ENCODE results near the gene TCEAL3. TPM values are rescaled to one million over a fixed set of nuclear protein-coding genes. Genes with fewer than 3 reads are reported as not detected.
"Not testable (repeated sequence)": the region's sequence is repeated elsewhere in the genome, so short reads cannot be mapped to it uniquely, and the experiment has no call there.

The TCEAL3 gene
- total and polyA plus RNA-seq, 4 experiments from 2014 or later: 3.8 to 7.7 (median 6.2) TPM

DNA sequence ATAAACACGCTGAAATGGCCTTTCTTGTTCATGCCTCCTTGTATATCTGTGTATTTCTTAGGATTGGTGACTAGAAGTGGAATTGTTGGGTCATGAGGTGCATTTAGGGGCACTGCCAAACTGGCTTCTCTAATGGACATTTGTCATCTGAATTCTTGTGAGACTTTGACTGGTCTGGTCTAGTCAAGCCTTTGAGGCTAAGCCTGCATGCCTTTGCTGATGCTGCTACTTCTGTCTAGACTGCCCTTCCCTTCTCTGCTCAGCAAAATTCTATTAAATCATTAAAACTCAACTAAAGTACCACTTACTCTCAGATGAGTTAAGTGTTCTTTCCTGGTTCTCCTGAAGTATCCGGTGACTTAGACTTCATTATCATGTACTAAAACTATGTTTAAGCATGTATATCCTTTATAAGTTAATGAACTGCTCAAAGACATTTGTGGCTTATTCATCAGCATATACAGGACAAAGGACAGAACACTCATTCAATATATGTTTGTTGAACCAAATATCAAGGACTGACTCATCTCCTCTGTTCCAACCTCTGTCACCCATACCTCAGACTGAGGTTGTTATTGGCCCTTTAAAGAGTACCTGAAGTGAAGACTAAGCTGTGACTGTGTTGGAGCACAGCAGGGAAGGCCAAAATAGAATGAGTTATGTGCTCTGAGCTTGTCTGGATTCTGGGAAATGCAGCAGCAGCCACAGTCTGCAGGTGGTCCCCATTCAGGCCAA lies 30.0 kb downstream of the TCEAL3 start:
- CTCF ChIA-PET (ENCODE audit: partially characterized antibody): no interaction called here
- H3K4me1 ChIP-seq (ENCODE audit: insufficient read depth, low read length): no peaks in the 10 kb centered on the region

DNA sequence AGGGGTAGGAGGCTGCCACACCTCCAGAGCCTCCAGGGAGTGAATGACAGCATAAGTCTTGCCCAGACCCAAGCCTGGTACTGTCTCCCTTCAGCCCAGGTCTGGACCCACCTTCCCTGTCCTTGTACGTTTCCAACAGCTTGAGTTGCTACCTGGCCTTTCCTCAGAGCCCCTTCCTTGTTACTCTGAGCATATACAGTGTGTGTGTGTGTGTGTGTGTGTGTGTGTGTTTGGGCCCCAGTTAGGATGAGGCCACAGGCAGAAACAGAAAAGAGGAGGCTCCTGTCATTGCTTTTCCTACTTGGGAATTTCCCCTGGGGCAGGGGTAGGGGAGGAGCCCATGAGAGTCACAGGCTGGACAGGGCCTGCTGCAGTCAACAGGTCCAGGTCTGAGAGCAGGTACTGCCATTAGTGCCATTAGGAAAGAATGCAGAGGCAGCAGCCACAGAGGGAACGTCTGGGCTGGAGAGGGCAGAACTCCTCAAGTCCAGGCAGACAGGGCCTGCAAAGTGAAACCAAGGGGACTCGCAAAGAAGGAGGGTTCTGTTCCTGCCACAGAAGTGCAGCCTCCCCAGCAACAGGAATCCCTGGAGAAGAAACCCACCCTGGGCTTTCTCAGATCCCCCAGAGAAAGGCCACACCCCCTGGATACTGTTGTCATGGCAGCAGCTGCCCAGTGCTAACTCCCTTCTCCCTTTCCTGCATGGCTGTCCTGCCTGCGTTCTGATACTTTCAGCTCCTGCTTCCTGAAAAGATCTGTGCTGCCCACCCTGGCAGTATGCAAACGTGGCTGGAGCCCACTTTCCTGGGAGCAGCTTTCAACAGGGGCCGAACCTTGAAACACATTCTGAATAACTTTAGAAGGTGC lies 30.9 kb downstream of the TCEAL3 start:
- H3K27me3 Mint-ChIP-seq; H3K27ac ChIP-seq (ENCODE audit: low read depth, low read length); DNase-seq; CTCF ChIA-PET (ENCODE audit: partially characterized antibody); H3K4me3 ChIP-seq (ENCODE audit: low read length in 2 of 2); H3K4me1 ChIP-seq (ENCODE audit: insufficient read depth, low read length); POLR2A ChIA-PET (ENCODE audit: partially characterized antibody); H3K36me3 ChIP-seq (ENCODE audit: insufficient read depth, low read length); H3K27me3 ChIP-seq (ENCODE audit: insufficient read depth, low read length); H3K9me3 Mint-ChIP-seq; H3K4me1 Mint-ChIP-seq; H3K27ac Mint-ChIP-seq; intact Hi-C loops (cut with micrococcal nuclease); H3K36me3 Mint-ChIP-seq; H3K9me3 ChIP-seq (ENCODE audit: control insufficient read depth in 1 of 2, low read length in 2 of 2); H3K4me3 Mint-ChIP-seq: not testable (repeated sequence)

More for the DNA sequence above, 30.0 kb downstream of the TCEAL3 start:
- intact Hi-C loops (cut with micrococcal nuclease): no loop called here
- Mint-ChIP-seq H3K27me3 (peaks cover 1 to 3% of the 10 kb centered on the region in 2 donors), H3K4me1 (no peaks in the 10 kb centered on the region), H3K36me3 (no peaks in the 10 kb centered on the region), H3K27ac (no peak overlapping the region), H3K4me3 (no peak overlapping the region), H3K9me3 (no peaks in the 10 kb centered on the region)
- POLR2A ChIA-PET (ENCODE audit: partially characterized antibody): no interaction called here
- no peaks in the 10 kb centered on the region for H3K36me3 ChIP-seq (ENCODE audit: insufficient read depth, low read length)
- H3K27ac ChIP-seq (ENCODE audit: low read depth, low read length): no peak overlapping the region
- H3K9me3 ChIP-seq (ENCODE audit: control insufficient read depth in 1 of 2, low read length in 2 of 2): no peaks in the 10 kb centered on the region
- no peak for DNase-seq
- no peaks in the 10 kb centered on the region for H3K27me3 ChIP-seq (ENCODE audit: insufficient read depth, low read length)
- no peak overlapping the region for H3K4me3 ChIP-seq (ENCODE audit: low read length in 2 of 2)

GRCh38 chrX:103640401-103641155 lies 32.8 kb downstream of the TCEAL3 start:
- H3K9me3 Mint-ChIP-seq: no peaks in the 10 kb centered on the region
- no peaks in the 10 kb centered on the region for H3K4me1 Mint-ChIP-seq
- POLR2A ChIA-PET (ENCODE audit: partially characterized antibody): no interaction called here
- no peaks in the 10 kb centered on the region for H3K36me3 ChIP-seq (ENCODE audit: insufficient read depth, low read length)
- no peak overlapping the region for H3K27ac ChIP-seq (ENCODE audit: low read depth, low read length)
- H3K36me3 Mint-ChIP-seq: no peaks in the 10 kb centered on the region
- H3K27me3 Mint-ChIP-seq: peaks cover 0 to 5% of the 10 kb centered on the region in 2 donors
- H3K27ac Mint-ChIP-seq: no peak overlapping the region
- intact Hi-C loops (cut with micrococcal nuclease): no loop called here
- no peak overlapping the region for H3K4me3 ChIP-seq (ENCODE audit: low read length in 2 of 2)
- DNase-seq: no peak
- CTCF ChIA-PET (ENCODE audit: partially characterized antibody): no interaction called here
- H3K9me3 ChIP-seq (ENCODE audit: control insufficient read depth in 1 of 2, low read length in 2 of 2): no peaks in the 10 kb centered on the region
- no peaks in the 10 kb centered on the region for H3K4me1 ChIP-seq (ENCODE audit: insufficient read depth, low read length)
- H3K4me3 Mint-ChIP-seq: no peak overlapping the region
- no peaks in the 10 kb centered on the region for H3K27me3 ChIP-seq (ENCODE audit: insufficient read depth, low read length)

GRCh38 chrX:103644125-103644524 lies 36.4 kb downstream of the TCEAL3 start:
- Mint-ChIP-seq H3K27ac (no peak overlapping the region), H3K4me3 (no peak overlapping the region), H3K36me3 (no peaks in the 10 kb centered on the region), H3K9me3 (no peaks in the 10 kb centered on the region), H3K27me3 (peaks cover 0 to 5% of the 10 kb centered on the region in 2 donors), H3K4me1 (no peaks in the 10 kb centered on the region)
- H3K4me1 ChIP-seq (ENCODE audit: insufficient read depth, low read length): no peaks in the 10 kb centered on the region
- H3K27ac ChIP-seq (ENCODE audit: low read depth, low read length): no peak overlapping the region
- POLR2A ChIA-PET (ENCODE audit: partially characterized antibody): no interaction called here
- no peaks in the 10 kb centered on the region for H3K27me3 ChIP-seq (ENCODE audit: insufficient read depth, low read length)
- no peak overlapping the region for H3K4me3 ChIP-seq (ENCODE audit: low read length in 2 of 2)
- intact Hi-C loops (cut with micrococcal nuclease): no loop called here
- H3K36me3 ChIP-seq (ENCODE audit: insufficient read depth, low read length): no peaks in the 10 kb centered on the region
- DNase-seq: no peak
- CTCF ChIA-PET (ENCODE audit: partially characterized antibody): no interaction called here
- H3K9me3 ChIP-seq (ENCODE audit: control insufficient read depth in 1 of 2, low read length in 2 of 2): no peaks in the 10 kb centered on the region

GRCh38 chrX:103647630-103648029 lies 39.9 kb downstream of the TCEAL3 start:
- H3K4me3 ChIP-seq (ENCODE audit: low read length in 2 of 2): no peak overlapping the region
- DNase-seq: no peak
- H3K4me1 ChIP-seq (ENCODE audit: insufficient read depth, low read length): no peaks in the 10 kb centered on the region
- H3K36me3 ChIP-seq (ENCODE audit: insufficient read depth, low read length): no peaks in the 10 kb centered on the region
- CTCF ChIA-PET (ENCODE audit: partially characterized antibody): no interaction called here
- Mint-ChIP-seq H3K27me3 (peaks cover 1% of the 10 kb centered on the region in 2 donors), H3K27ac (no peak overlapping the region), H3K4me1 (no peaks in the 10 kb centered on the region), H3K9me3 (no peaks in the 10 kb centered on the region), H3K4me3 (no peak overlapping the region), H3K36me3 (no peaks in the 10 kb centered on the region)
- H3K27ac ChIP-seq (ENCODE audit: low read depth, low read length): no peak overlapping the region
- intact Hi-C loops (cut with micrococcal nuclease): no loop called here
- H3K27me3 ChIP-seq (ENCODE audit: insufficient read depth, low read length): no peaks in the 10 kb centered on the region
- POLR2A ChIA-PET (ENCODE audit: partially characterized antibody): no interaction called here
- H3K9me3 ChIP-seq (ENCODE audit: control insufficient read depth in 1 of 2, low read length in 2 of 2): no peaks in the 10 kb centered on the region

- POLR2A ChIA-PET (ENCODE audit: partially characterized antibody): no interaction called here
- Histone ChIP-seq H3K4me3 (ENCODE audit: low read length in 2 of 2) (no peak overlapping the region), H3K27me3 (ENCODE audit: insufficient read depth, low read length) (no peaks in the 10 kb centered on the region), H3K9me3 (ENCODE audit: control insufficient read depth in 1 of 2, low read length in 2 of 2) (no peaks in the 10 kb centered on the region), H3K4me1 (ENCODE audit: insufficient read depth, low read length) (no peaks in the 10 kb centered on the region), H3K36me3 (ENCODE audit: insufficient read depth, low read length) (no peaks in the 10 kb centered on the region), H3K27ac (ENCODE audit: low read depth, low read length) (no peak overlapping the region)
- no peak for DNase-seq
- Mint-ChIP-seq H3K27me3 (peaks cover 0 to 1% of the 10 kb centered on the region in 2 donors), H3K36me3 (no peaks in the 10 kb centered on the region), H3K27ac (no peak overlapping the region), H3K9me3 (peaks cover 0 to 2% (median 0%) of the 10 kb centered on the region in 8 donors), H3K4me3 (no peak overlapping the region), H3K4me1 (peaks cover 0 to 3% (median 1%) of the 10 kb centered on the region in 4 donors)
- intact Hi-C loops (cut with micrococcal nuclease): no loop called here
- CTCF ChIA-PET (ENCODE audit: partially characterized antibody): no interaction called here
Observed at GRCh38 chrX:103651151-103651773, 43.5 kb downstream of the TCEAL3 start.
